ENCODE measurements around the gene JAZF1. TPM values are rescaled to one million over a fixed set of nuclear protein-coding genes. Genes with fewer than 3 reads are reported as not detected.

JAZF1 gene
- total and polyA plus RNA-seq, 2 of the 4 experiments (the other 2 are of a cell fraction): 8.4 to 10.5 TPM

DNA sequence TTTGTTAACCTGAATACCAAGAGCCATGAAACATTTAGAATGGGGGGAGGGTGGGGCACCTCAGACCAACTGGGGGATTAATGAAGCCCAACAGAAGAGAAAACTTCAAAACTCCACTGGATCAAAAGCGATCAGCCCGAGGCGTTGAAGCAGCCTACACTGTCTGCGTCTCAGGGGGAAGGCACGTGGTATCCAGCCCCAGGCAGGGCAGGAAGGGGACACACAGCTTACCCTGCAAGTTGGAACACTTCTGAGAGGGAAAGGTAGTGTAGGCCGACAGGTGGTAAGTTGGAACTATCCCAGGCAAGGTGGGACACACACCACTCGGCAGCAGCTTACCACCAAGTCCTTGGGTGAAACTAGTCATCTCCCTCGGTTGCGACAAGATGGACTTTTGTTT lies 337.7 kb downstream of the JAZF1 start:
- no peak overlapping the region for H2AK5ac ChIP-seq (ENCODE audit: low read depth, low read length)
- dilution Hi-C loops (cut with HindIII; ENCODE audit: low sequenced_read_pairs, unreplicated experiment): no loop called here
- ChIA-PET CTCF (no interaction called here), POLR2A (ENCODE audit: unreplicated experiment) (interaction anchor here (0.6 kb wide), 1 partner anchor 37 kb away, joined by 7 read pairs; no protein-coding TSS in a partner anchor)
- no peaks in the 10 kb centered on the region; a peak in 1 of 4 replicates for H3K79me1 ChIP-seq (ENCODE audit: low read depth in 1 of 2, low read length in 2 of 2)
- no peak overlapping the region for H4K8ac ChIP-seq (ENCODE audit: low read depth in 2 of 2, low read length in 2 of 2)
- H3K4me3 ChIP-seq (ENCODE audit: insufficient read depth, low read depth, low read length): no peak overlapping the region
- no peak overlapping the region for H3K14ac ChIP-seq (replicated peaks; ENCODE audit: low read depth, low read length)
- no peak overlapping the region for H3K4ac ChIP-seq (ENCODE audit: low read depth, low read length)
- H3K4me2 ChIP-seq (ENCODE audit: low read depth, low read length): no peak overlapping the region
- peaks cover 18% of the 10 kb centered on the region; the same call in 1 of the 2 replicates for H3K36me3 ChIP-seq (ENCODE audit: control insufficient read depth, insufficient read depth, low read length)
- H3K9me1 ChIP-seq (ENCODE audit: insufficient read depth, low read length): peaks cover 9% of the 10 kb centered on the region
- H2BK20ac ChIP-seq (ENCODE audit: low read depth, low read length): no peak overlapping the region
- H3K56ac ChIP-seq (ENCODE audit: extremely low read depth, insufficient read depth, low read length): no peak overlapping the region
- no peak overlapping the region for H2BK15ac ChIP-seq (ENCODE audit: low read depth, low read length)
- no CpG with 5 or more reads among the region's 9 CpGs for WGBS, 2 experiments (ENCODE audit: extremely low coverage in 2 of 2, insufficient read length in 1 of 2)
- ATAC-seq (ENCODE audit: low read depth) (no peak), DNase-seq (no peak)
- H3K23ac ChIP-seq (ENCODE audit: low read depth, low read length): no peak overlapping the region
- H3K9me3 ChIP-seq (ENCODE audit: control insufficient read depth, insufficient read depth, low read length): no peaks in the 10 kb centered on the region
- H4K91ac ChIP-seq (ENCODE audit: insufficient read depth, low read depth, low read length): no peak overlapping the region
- intact Hi-C loops (cut with micrococcal nuclease): no loop called here
- no peak overlapping the region for H3K27ac ChIP-seq (ENCODE audit: insufficient read depth, low read length)
- no TSS peak for BruUV-seq (replicated peaks)
- no peaks in the 10 kb centered on the region for H4K20me1 ChIP-seq (ENCODE audit: insufficient read depth, low read length)
- H3K27me3 ChIP-seq (ENCODE audit: control insufficient read depth, insufficient read depth, low read length): no peaks in the 10 kb centered on the region
- no peak overlapping the region for H3K9ac ChIP-seq (ENCODE audit: low read depth, low read length)
- H2AFZ ChIP-seq (replicated peaks; ENCODE audit: low read length, poor library complexity): no peak overlapping the region
- no peaks in the 10 kb centered on the region for H3K4me1 ChIP-seq (ENCODE audit: control insufficient read depth, insufficient read depth, low read length)
- H2BK5ac ChIP-seq (ENCODE audit: low read depth, low read length, poor library complexity, severe bottlenecking): no peak overlapping the region
- no peak overlapping the region for H2BK120ac ChIP-seq (ENCODE audit: low read depth, low read length)
- in situ Hi-C loops (cut with MboI; ENCODE audit: low sequenced_read_pairs): no loop called here
- no peak overlapping the region for H4K5ac ChIP-seq (ENCODE audit: low read depth, low read length)
- no peak overlapping the region for H2AK9ac ChIP-seq (replicated peaks; ENCODE audit: low read depth, low read length, poor library complexity)
- H3K18ac ChIP-seq (ENCODE audit: low read depth, low read length): no peak overlapping the region
- TF ChIP-seq, protein P1, sequence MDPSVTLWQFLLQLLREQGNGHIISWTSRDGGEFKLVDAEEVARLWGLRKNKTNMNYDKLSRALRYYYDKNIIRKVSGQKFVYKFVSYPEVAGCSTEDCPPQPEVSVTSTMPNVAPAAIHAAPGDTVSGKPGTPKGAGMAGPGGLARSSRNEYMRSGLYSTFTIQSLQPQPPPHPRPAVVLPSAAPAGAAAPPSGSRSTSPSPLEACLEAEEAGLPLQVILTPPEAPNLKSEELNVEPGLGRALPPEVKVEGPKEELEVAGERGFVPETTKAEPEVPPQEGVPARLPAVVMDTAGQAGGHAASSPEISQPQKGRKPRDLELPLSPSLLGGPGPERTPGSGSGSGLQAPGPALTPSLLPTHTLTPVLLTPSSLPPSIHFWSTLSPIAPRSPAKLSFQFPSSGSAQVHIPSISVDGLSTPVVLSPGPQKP (IDR thresholded peaks at IDR 0.05; ENCODE audit: borderline replicate concordance, low read depth, low read length): no peak
- TF ChIP-seq CHD1 (IDR thresholded peaks at IDR 0.05; ENCODE audit: low read depth, low read length): no peak
- TF ChIP-seq FOS (IDR thresholded peaks at IDR 0.05; ENCODE audit: low read depth, low read length): no peak
- TF ChIP-seq, protein P2, sequence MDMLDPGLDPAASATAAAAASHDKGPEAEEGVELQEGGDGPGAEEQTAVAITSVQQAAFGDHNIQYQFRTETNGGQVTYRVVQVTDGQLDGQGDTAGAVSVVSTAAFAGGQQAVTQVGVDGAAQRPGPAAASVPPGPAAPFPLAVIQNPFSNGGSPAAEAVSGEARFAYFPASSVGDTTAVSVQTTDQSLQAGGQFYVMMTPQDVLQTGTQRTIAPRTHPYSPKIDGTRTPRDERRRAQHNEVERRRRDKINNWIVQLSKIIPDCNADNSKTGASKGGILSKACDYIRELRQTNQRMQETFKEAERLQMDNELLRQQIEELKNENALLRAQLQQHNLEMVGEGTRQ (IDR thresholded peaks at IDR 0.05; ENCODE audit: low read depth, low read length): no peak
- no peak for TF ChIP-seq RAD21 (IDR thresholded peaks at IDR 0.05; ENCODE audit: low read length)
- TF ChIP-seq, protein P3, sequence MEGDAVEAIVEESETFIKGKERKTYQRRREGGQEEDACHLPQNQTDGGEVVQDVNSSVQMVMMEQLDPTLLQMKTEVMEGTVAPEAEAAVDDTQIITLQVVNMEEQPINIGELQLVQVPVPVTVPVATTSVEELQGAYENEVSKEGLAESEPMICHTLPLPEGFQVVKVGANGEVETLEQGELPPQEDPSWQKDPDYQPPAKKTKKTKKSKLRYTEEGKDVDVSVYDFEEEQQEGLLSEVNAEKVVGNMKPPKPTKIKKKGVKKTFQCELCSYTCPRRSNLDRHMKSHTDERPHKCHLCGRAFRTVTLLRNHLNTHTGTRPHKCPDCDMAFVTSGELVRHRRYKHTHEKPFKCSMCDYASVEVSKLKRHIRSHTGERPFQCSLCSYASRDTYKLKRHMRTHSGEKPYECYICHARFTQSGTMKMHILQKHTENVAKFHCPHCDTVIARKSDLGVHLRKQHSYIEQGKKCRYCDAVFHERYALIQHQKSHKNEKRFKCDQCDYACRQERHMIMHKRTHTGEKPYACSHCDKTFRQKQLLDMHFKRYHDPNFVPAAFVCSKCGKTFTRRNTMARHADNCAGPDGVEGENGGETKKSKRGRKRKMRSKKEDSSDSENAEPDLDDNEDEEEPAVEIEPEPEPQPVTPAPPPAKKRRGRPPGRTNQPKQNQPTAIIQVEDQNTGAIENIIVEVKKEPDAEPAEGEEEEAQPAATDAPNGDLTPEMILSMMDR (conservative IDR thresholded peaks at IDR 0.05; ENCODE audit: low read depth, low read length): no peak
- TF ChIP-seq CEBPB (IDR thresholded peaks at IDR 0.05; ENCODE audit: low read depth, low read length): no peak
- TF ChIP-seq SMC3 (IDR thresholded peaks at IDR 0.05; ENCODE audit: low read depth, low read length): no peak
- TF ChIP-seq RFX5 (IDR thresholded peaks at IDR 0.05; ENCODE audit: low read depth, low read length): no peak
- no peak for TF ChIP-seq RCOR1 (IDR thresholded peaks at IDR 0.05; ENCODE audit: insufficient replicate concordance, low read length)
- no peak for TF ChIP-seq MAFK (IDR thresholded peaks at IDR 0.05; ENCODE audit: low read depth, low read length)

Data from IMR-90 (cell line).